HepG2 (cell line): ENCODE data around the gene FAM117B. TPM values are rescaled to one million over a fixed set of nuclear protein-coding genes. Genes with fewer than 3 reads are reported as not detected.

ENCODE experiments used
- ATAC-seq: fragments of 200-7000 bp; cut with Tn5 transposase; 3 replicates; pipeline ENCODE4 v1.9.1; 2020; ENCODE audit warnings: mild to moderate bottlenecking, moderate library complexity
- BruUV-seq: library from RNA; stranded (reverse); fragments of 400-500 nt; replicated peaks from 2 replicates; lab custom pipeline; 2021; lab: Mats Ljungman, UMichigan
- CTCF ChIA-PET: fragments of 300-600 bp; formaldehyde crosslinking; extraction: SDS; loops from one replicate; lab custom pipeline; 2021; ENCODE audit warnings: low total read pairs, inconsistent platforms, low intra/inter-chr PET ratio; lab: Yijun Ruan, JAX
- POLR2A ChIA-PET: fragments of 350-600 bp; sonication (Branson Sonifier 250); formaldehyde crosslinking; loops from one replicate; lab custom pipeline; 2020; ENCODE audit warnings: antibody characterized with exemption, inconsistent platforms; lab: Yijun Ruan, JAX
- DNase-seq: peaks from one replicate; pipeline ENCODE4 v3.0.0-alpha.2; 2015; ENCODE audit warnings: low spot score
- FAIRE-seq: peaks from 3 replicates; lab custom pipeline; 2011; peaks lifted over from hg19 to GRCh38; lab: Jason Lieb, UNC
- H2AFZ ChIP-seq: one replicate; pipeline ENCODE4 v1.6.1; 2011; ENCODE audit warnings: low read length, inconsistent platforms
- H3K27ac ChIP-seq: fragments of 300-600 bp; 3 replicates; pipeline ENCODE4 v1.8.0; 2011; ENCODE audit warnings: mixed run types, mild to moderate bottlenecking, mixed read lengths, low read length, inconsistent platforms; ENCODE audit not compliant: insufficient read depth; ENCODE audit errors: extremely low read length
- H3K27me3 ChIP-seq, 2 experiments: fragments of 200-600 bp in 1 of 2; 2 replicates in 1 of 2; 3 replicates in 1 of 2; pipeline versions ENCODE4 v1.6.0 to v1.8.0; 2011; ENCODE audit warnings: low read length in 2 of 2, mild to moderate bottlenecking in 2 of 2, moderate library complexity in 2 of 2, inconsistent platforms in 1 of 2; ENCODE audit not compliant: insufficient read depth in 2 of 2, control insufficient read depth in 1 of 2
- H3K36me3 ChIP-seq, 2 experiments: fragments of 200-600 bp in 1 of 2; replicated peaks in 1 of 2; 2 replicates in 1 of 2; 3 replicates in 1 of 2; pipeline versions ENCODE4 v1.5.1 to v1.8.0; 2011; ENCODE audit warnings: low read length in 2 of 2, inconsistent platforms in 1 of 2; ENCODE audit not compliant: insufficient read depth in 2 of 2, control insufficient read depth in 1 of 2
- H3K4me1 ChIP-seq: 2 replicates; pipeline ENCODE4 v1.5.1; 2012; ENCODE audit warnings: low read length, inconsistent platforms; ENCODE audit not compliant: insufficient read depth
- H3K4me2 ChIP-seq: 2 replicates; pipeline ENCODE4 v1.6.0; 2011; ENCODE audit warnings: low read depth, low read length, inconsistent platforms
- H3K4me3 ChIP-seq, 3 experiments: fragments of 200-600 bp in 1 of 3; sonication (generic), shearing (Covaris generic) in 1 of 3; replicated peaks in 1 of 3; 2 replicates each; pipeline ENCODE4 v1.5.1; 2011 to 2016; ENCODE audit warnings: low read length in 3 of 3, inconsistent platforms in 2 of 3, low read depth in 2 of 3, mild to moderate bottlenecking in 2 of 3, control low read depth in 1 of 3, mixed read lengths in 1 of 3; ENCODE audit not compliant: insufficient read depth in 1 of 3
- H3K79me2 ChIP-seq: one replicate; pipeline ENCODE4 v1.6.1; 2011; ENCODE audit warnings: low read length, inconsistent platforms; ENCODE audit not compliant: insufficient read depth
- H3K9ac ChIP-seq: 2 replicates; pipeline ENCODE4 v1.6.0; 2011; ENCODE audit warnings: mild to moderate bottlenecking, low read depth, low read length, inconsistent platforms; ENCODE audit not compliant: insufficient read depth
- H3K9me3 ChIP-seq: 2 replicates; pipeline ENCODE4 v1.5.1; 2012; ENCODE audit warnings: mild to moderate bottlenecking, low read length
- H4K20me1 ChIP-seq: 2 replicates; pipeline ENCODE4 v1.6.0; 2011; ENCODE audit warnings: inconsistent platforms, mild to moderate bottlenecking, low read length, moderate library complexity; ENCODE audit not compliant: insufficient read depth
- DMAP1 ChIP-seq: IDR thresholded peaks from 2 replicates; pipeline ENCODE4 v1.6.1; 2016
- HMG20B ChIP-seq: conservative IDR thresholded peaks from 2 replicates; pipeline ENCODE4 v1.6.1; 2016; ENCODE audit warnings: missing genetic modification reagents, missing compliant biosample characterization
- PHF8 ChIP-seq: sonication (generic); formaldehyde crosslinking; IDR thresholded peaks from 2 replicates; pipeline ENCODE4 v1.5.0; 2020; ENCODE audit warnings: missing genetic modification reagents
- WGBS: methylation state at CpG from one replicate; pipeline ENCODE4 v1.1.6; 2017; ENCODE audit warnings: low lambda C conversion rate; 5-methylcytosine and 5-hydroxymethylcytosine counted together
- in situ Hi-C: cut with HindIII; loops from 2 replicates; pipeline ENCODE4 v1.10.0; 2017; ENCODE audit warnings: low pct_unique_long_range_greater_than_20kb; ENCODE audit not compliant: extremely low pct_ligation_motif_present
- intact Hi-C: fragments of 100-400 bp; cut with micrococcal nuclease; formaldehyde crosslinking; loops from one replicate; pipeline ENCODE4 v1.10.0; 2022; ENCODE audit not compliant: unreplicated experiment
- polyA plus RNA-seq, 8 experiments: library from polyadenylated mRNA; depleted of rRNA in 3 of 8; stranded (reverse) in 7 of 8; unstranded in 1 of 8; fragments of >200 nt; fragmentation: Illumina TruSeq in 4 of 8; extraction: Trizol in 4 of 8; gene quantifications; 2 replicates each; pipeline versions ENCODE4 v1.2.1 to v1.2.3, GENCODE V29; 2011 to 2016; ENCODE audit warnings: low read depth in 4 of 8, missing spikeins in 1 of 8, mixed read lengths in 1 of 8; ENCODE audit not compliant: insufficient read depth in 1 of 8
- total RNA-seq, 5 experiments: library from RNA; depleted of rRNA; stranded (reverse); fragments of >200 nt; fragmentation: Illumina TruSeq; extraction: Trizol; gene quantifications; 2 replicates each; pipeline ENCODE4 v1.2.3, GENCODE V29; 2016; ENCODE audit warnings: low read depth in 1 of 5
- TF ChIP-seq, protein P1 (sequence below): sonication (generic); formaldehyde crosslinking; IDR thresholded peaks from 2 replicates; pipeline ENCODE4 v1.4.0; 2020; ENCODE audit warnings: missing genetic modification reagents
- TF ChIP-seq, protein P2 (sequence below): sonication (generic); formaldehyde crosslinking; IDR thresholded peaks from 2 replicates; pipeline ENCODE4 v1.4.0; 2020; ENCODE audit warnings: mild to moderate bottlenecking, missing genetic modification reagents

FAM117B gene
- total and polyA plus RNA-seq, 2 of the 13 experiments (the other 11 are each of a cell fraction or from before 2014, with no cell fraction given), result 5.8 to 11.0 TPM

DNA sequence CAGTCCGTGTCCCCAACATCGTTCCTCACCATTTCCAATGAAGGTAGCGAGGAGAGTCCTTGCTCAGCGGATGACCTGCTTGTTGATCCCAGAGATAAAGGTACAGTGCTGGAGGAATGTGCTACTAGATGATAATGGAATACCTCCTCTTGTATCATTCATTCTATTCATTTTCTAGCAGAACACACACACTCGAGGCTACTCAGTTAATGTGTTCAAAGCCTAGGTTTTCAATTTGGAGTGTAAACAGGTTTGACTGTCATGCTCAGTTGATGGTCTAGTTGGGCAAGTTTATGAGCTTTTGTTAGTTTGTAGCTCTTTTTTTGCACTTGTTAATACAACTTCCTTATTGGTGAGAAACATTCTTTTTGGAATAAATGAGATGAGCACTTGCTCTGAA is 122.6 kb downstream of the FAM117B start:
- Histone ChIP-seq H3K4me2 (no peak overlapping the region), H2AFZ (no peak overlapping the region), H3K36me3 (peaks cover 15 to 62% of the 10 kb centered on the region in 2 experiments), H3K4me1 (no peaks in the 10 kb centered on the region), H3K4me3 (no peak overlapping the region), H4K20me1 (no peaks in the 10 kb centered on the region), H3K9me3 (no peaks in the 10 kb centered on the region), H3K9ac (no peak overlapping the region)
- DNase-seq, result no peak
- no TSS peak for BruUV-seq
- intact Hi-C loops, result no loop called here
- CTCF ChIA-PET, result no interaction called here
- FAIRE-seq, result no peak
- no peak for TF ChIP-seq DMAP1 (CRISPR knock-in tag)
- TF ChIP-seq PHF8 (CRISPR knock-in tag), result no peak
- TF ChIP-seq, protein P1, sequence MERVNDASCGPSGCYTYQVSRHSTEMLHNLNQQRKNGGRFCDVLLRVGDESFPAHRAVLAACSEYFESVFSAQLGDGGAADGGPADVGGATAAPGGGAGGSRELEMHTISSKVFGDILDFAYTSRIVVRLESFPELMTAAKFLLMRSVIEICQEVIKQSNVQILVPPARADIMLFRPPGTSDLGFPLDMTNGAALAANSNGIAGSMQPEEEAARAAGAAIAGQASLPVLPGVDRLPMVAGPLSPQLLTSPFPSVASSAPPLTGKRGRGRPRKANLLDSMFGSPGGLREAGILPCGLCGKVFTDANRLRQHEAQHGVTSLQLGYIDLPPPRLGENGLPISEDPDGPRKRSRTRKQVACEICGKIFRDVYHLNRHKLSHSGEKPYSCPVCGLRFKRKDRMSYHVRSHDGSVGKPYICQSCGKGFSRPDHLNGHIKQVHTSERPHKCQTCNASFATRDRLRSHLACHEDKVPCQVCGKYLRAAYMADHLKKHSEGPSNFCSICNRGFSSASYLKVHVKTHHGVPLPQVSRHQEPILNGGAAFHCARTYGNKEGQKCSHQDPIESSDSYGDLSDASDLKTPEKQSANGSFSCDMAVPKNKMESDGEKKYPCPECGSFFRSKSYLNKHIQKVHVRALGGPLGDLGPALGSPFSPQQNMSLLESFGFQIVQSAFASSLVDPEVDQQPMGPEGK (CRISPR knock-in tag), result no peak
- TF ChIP-seq, protein P2, sequence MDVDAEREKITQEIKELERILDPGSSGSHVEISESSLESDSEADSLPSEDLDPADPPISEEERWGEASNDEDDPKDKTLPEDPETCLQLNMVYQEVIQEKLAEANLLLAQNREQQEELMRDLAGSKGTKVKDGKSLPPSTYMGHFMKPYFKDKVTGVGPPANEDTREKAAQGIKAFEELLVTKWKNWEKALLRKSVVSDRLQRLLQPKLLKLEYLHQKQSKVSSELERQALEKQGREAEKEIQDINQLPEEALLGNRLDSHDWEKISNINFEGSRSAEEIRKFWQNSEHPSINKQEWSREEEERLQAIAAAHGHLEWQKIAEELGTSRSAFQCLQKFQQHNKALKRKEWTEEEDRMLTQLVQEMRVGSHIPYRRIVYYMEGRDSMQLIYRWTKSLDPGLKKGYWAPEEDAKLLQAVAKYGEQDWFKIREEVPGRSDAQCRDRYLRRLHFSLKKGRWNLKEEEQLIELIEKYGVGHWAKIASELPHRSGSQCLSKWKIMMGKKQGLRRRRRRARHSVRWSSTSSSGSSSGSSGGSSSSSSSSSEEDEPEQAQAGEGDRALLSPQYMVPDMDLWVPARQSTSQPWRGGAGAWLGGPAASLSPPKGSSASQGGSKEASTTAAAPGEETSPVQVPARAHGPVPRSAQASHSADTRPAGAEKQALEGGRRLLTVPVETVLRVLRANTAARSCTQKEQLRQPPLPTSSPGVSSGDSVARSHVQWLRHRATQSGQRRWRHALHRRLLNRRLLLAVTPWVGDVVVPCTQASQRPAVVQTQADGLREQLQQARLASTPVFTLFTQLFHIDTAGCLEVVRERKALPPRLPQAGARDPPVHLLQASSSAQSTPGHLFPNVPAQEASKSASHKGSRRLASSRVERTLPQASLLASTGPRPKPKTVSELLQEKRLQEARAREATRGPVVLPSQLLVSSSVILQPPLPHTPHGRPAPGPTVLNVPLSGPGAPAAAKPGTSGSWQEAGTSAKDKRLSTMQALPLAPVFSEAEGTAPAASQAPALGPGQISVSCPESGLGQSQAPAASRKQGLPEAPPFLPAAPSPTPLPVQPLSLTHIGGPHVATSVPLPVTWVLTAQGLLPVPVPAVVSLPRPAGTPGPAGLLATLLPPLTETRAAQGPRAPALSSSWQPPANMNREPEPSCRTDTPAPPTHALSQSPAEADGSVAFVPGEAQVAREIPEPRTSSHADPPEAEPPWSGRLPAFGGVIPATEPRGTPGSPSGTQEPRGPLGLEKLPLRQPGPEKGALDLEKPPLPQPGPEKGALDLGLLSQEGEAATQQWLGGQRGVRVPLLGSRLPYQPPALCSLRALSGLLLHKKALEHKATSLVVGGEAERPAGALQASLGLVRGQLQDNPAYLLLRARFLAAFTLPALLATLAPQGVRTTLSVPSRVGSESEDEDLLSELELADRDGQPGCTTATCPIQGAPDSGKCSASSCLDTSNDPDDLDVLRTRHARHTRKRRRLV (CRISPR knock-in tag), result no peak
- TF ChIP-seq HMG20B (CRISPR knock-in tag), result no peak
- TF ChIP-seq, all 625 proteins: peak for 0
- Histone ChIP-seq H3K27ac (no peak overlapping the region), H3K79me2 (no peaks in the 10 kb centered on the region), H3K27me3 (no peaks in the 10 kb centered on the region)
- POLR2A ChIA-PET, result no interaction called here
- WGBS, result 95% methylated on average over 5 of the region's 5 CpGs
- in situ Hi-C loops, result no loop called here
- ATAC-seq, result no peak
